ENCODE data around the gene MKNK1.
A peak's percentile ranks its signal among the peaks of the same experiment; 100 is the strongest.

The MKNK1 gene

GRCh38 chr1:46536527-46536926, 67.5 kb downstream of the MKNK1 start:
- DNase-seq: no peak

- DNase-seq: peak; percentile 25
Observed at GRCh38 chr1:46535063-46535462, 69.0 kb downstream of the MKNK1 start.

- peak; percentile 56 for DNase-seq
Observed at GRCh38 chr1:46533179-46533864, 70.7 kb downstream of the MKNK1 start.

- peak; percentile 75 for DNase-seq
Observed at GRCh38 chr1:46532498-46533178, 71.4 kb downstream of the MKNK1 start.

GRCh38 chr1:46532095-46532494, 72.0 kb downstream of the MKNK1 start:
- DNase-seq: no peak

GRCh38 chr1:46530791-46531409, 73.2 kb downstream of the MKNK1 start:
- no peak for DNase-seq

- no peak for DNase-seq
Observed at GRCh38 chr1:46530311-46530710, 73.8 kb downstream of the MKNK1 start.

GRCh38 chr1:46529031-46529630, 74.9 kb downstream of the MKNK1 start:
- DNase-seq: no peak

- DNase-seq: no peak
Observed at GRCh38 chr1:46528297-46528955, 75.6 kb downstream of the MKNK1 start.

- DNase-seq: peak; percentile 80
Observed at GRCh38 chr1:46527474-46528296, 76.4 kb downstream of the MKNK1 start.

- no peak for DNase-seq
Observed at GRCh38 chr1:46526691-46527291, 77.3 kb downstream of the MKNK1 start.

- no peak for DNase-seq
Observed at GRCh38 chr1:46526013-46526690, 77.9 kb downstream of the MKNK1 start.

GRCh38 chr1:46525253-46525983, 78.7 kb downstream of the MKNK1 start:
- DNase-seq: no peak

GRCh38 chr1:46524843-46525242, 79.2 kb downstream of the MKNK1 start:
- no peak for DNase-seq

GRCh38 chr1:46523496-46524353, 80.3 kb downstream of the MKNK1 start:
- no peak for DNase-seq

- DNase-seq: no peak
Observed at GRCh38 chr1:46522969-46523320, 81.1 kb downstream of the MKNK1 start.

GRCh38 chr1:46522184-46522968, 81.7 kb downstream of the MKNK1 start:
- DNase-seq: peak; percentile 54

- no peak for DNase-seq
Observed at GRCh38 chr1:46521414-46521813, 82.7 kb downstream of the MKNK1 start.

All from activated naive CD4-positive, alpha-beta T cell treated with Interleukin-2 at 50 U/mL for 16 hours (primary cell).